MM.1S (cell line): Measurements from ENCODE around the gene BTNL8.

Experiments
- CTCF ChIP-seq: fragments of 300-600 bp; sonication (generic); IDR thresholded peaks from 2 replicates; pipeline ENCODE4 v1.5.1; 2016; ENCODE audit warnings: antibody characterized with exemption, low read length, mixed read lengths
- EZH2 ChIP-seq: fragments of 300-600 bp; sonication (generic); optimal IDR thresholded peaks from 2 replicates; pipeline ENCODE3; 2017; ENCODE audit warnings: low read depth, mild to moderate bottlenecking, antibody characterized with exemption, low read length, mixed read lengths

DNA sequence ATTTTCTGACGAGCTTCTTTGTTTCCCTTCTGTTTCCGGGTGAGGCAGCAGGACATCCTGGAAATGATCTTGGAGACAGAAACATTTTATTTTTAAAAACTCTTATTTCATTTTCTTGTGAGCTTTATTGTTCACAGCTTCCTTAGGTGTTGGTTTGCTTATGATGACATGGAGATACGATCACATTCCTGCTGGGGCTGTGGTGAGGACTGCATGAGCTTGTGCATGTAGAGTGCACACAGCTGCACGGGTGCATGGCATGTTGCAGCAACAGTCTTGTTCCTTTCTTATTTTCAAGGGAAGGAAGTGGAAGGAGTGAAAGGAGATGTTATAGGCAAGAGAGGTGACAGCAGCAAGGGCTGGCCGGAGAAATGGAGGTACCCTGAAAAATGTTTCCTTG is 1.2 kb downstream of the BTNL8 start:
- no peak for TF ChIP-seq CTCF
- TF ChIP-seq EZH2: no peak
